IPS-NIHi7 (cell line): ENCODE data around the gene NDUFAF3.
A peak's percentile ranks its signal among the peaks of the same experiment; 100 is the strongest.

ENCODE experiments used
- DNase-seq: peaks from one replicate; pipeline ENCODE4 v3.0.0; 2012; ENCODE audit warnings: mixed read lengths; ENCODE audit errors: extremely low spot score

NDUFAF3 gene, protein sequence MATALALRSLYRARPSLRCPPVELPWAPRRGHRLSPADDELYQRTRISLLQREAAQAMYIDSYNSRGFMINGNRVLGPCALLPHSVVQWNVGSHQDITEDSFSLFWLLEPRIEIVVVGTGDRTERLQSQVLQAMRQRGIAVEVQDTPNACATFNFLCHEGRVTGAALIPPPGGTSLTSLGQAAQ

DNA sequence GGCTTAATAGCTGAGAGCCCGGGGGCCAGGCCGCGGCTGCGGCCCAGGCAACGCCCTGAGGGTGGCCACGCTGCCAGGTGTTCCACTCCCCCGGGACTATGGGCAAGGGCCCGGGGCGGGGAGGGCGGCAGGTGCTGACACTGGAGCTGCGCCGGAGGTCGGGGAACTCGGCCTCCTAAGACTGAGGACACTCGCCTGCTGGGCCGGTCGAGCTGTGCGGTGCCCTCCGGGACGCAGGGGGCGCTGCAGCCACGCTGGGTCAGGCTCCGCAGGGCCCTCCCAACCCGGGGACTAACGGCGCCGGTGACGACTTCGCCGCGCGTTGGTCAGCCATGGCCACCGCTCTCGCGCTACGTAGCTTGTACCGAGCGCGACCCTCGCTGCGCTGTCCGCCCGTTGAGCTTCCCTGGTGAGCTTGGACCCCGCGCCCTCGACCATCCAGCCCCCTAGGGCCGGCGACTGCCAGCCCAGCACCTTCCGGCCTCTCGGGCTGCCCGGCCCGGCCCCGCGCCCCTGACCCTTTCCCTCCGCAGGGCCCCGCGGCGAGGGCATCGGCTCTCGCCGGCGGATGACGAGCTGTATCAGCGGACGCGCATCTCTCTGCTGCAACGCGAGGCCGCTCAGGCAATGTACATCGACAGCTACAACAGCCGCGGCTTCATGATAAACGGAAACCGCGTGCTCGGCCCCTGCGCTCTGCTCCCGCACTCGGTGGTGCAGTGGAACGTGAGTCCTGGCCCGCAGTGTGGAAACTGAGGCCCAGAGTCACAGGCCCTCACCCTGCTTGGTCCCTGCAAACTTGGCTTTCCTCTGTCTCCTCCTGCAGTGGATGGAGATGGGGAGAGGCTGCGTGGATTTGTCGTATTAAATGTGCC, at the start of gene NDUFAF3:
NDUFAF3 (plus strand) TSS at position 309 of the 875 bp plus-strand sequence; CDS start at position 333, 24 bp downstream.
- DNase-seq = peak; percentile 88

DNA sequence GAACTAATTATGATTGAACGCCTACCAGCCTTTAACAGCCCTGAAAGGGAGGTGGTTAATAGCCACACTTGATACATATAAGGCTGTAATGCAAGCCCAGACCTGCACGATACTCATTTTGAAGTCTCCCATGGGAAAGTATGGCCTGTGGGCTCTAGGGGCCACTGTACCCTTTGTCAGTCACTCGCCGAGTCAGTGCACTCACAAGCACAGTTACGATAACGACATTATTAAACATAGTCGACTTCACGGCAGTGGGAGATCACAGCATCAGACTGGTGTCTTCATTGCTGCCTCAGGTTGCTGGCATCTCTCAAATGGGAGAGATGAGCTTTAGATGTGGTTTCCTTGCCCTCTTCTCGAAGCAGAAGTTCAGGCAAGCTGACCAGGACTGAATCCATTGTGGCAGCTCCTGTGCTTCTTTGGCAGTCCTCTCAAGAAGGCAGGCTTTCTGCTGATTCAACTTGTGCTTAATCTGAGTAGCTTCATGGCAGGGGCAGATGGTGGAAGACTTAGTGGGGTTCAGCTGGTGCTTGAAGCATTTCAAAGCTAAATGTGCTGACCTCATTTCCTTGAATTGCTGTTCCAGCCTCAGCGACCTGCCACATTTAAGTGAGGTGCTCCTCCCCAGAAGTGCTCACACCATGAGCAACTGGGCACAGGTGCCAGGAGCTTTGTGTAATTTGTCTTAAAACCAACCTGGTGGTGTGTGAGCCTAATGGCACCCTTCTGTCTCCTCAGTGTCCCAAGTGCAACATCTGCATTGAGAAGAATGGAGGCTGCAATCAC, 47.7 kb upstream of the NDUFAF3 start:
- DNase-seq = no peak

DNA sequence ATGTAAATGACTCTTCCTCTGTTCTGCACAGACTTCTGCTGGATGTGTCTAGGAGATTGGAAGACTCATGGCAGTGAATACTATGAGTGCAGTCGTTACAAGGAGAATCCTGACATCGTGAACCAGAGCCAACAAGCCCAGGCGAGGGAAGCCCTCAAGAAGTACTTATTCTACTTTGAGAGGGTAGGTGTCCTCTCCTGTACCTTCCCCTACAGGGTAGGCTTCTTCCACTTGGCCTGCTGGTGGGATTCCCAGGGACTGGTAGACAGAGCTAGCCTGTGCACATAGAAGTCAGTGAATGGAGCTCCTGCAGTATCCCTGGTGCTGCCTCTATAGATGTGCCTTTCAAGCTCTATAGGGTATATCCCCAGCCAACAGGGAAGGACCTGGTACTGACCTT, 42.5 kb upstream of the NDUFAF3 start:
- DNase-seq = no peak

DNA sequence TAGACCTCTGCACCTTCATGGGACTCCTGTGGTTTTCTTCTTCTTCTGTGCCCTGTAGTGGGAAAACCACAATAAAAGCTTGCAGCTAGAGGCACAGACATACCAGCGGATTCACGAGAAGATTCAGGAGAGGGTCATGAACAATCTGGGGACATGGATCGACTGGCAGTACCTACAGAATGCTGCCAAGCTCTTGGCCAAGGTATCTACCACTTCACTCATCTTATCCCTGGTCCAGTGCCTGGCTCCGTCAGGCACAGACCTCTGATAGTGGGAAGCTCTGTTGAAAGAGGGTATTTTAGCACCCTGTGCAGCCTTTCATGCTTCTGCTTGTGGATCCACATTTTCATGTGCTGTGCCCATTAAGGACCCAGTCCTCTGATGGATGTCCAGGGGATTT, 41.6 kb upstream of the NDUFAF3 start:
- DNase-seq = no peak

DNA sequence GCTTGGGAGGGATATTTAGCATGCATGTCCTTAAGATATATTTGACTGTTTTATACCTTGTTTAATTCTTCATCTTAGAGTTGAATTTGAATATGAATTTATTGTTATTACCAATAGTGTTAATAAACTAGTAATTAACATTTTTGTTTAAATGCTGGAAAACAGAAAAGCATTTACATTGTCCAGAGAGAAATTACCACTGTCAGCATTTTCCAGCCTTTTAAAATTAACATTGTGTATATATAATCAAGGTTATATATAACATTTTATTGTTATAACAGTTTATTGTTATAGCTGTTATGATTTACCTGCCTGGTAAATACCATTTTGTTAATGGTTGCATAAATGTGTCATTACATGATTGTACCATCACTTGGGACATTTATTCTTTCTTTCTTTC, 39.9 kb upstream of the NDUFAF3 start:
- no peak for DNase-seq

DNA sequence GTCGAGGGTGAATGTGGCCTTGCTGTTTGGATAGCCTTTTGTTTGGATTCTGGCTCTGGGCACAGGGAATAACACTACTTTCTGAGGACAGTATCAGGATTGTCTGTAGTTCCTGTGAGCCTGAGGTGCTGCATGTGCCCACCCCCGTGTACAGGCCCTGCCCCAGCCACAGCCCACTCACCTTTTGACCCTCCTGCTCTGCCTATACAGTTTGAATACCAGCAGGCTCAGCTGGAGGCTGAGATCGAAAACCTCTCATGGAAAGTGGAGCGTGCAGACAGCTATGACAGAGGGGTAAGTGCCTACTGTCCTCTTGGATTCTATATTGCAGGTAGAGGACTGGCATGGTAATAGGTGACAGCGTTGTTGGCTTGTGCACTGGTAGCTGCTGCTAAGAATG, 39.2 kb upstream of the NDUFAF3 start:
- no peak for DNase-seq

DNA sequence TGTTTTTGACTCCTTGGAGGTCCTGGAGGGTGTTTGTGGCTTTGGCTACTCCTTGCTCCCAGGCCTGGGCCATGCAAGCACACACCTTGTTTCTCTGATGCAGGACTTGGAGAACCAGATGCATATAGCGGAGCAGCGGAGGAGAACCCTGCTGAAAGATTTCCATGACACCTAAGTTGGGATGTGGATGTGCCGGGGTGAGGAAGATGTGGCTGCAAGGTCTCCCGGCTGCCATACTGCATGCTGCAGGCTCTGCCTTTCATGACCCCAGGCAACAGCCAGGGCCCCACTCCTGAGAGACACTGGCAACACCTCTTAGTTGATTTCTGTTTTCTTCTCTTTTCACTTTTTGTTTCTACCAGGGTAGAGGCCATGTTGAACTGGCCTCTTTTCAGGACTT, 38.8 kb upstream of the NDUFAF3 start:
- no peak for DNase-seq

DNA sequence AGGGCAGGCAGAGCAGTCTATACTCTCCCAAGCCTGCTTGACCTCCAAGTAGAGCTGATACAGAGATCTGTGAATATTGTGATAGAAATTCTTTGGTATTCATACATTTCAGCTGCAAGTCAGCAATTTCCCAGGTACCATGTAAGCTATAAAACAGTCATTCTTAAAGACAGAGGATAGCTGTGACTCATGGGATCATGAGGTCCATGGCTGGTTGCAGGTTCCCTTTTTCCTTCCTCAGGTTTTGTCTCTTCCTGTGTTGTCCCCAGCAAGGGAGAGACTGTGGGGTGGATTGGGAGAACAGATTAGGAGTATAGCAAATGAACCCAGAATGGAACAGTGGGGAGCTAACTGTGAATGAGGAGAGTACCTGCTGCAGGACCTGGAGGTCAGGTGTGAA, 37.3 kb upstream of the NDUFAF3 start:
- no peak for DNase-seq

DNA sequence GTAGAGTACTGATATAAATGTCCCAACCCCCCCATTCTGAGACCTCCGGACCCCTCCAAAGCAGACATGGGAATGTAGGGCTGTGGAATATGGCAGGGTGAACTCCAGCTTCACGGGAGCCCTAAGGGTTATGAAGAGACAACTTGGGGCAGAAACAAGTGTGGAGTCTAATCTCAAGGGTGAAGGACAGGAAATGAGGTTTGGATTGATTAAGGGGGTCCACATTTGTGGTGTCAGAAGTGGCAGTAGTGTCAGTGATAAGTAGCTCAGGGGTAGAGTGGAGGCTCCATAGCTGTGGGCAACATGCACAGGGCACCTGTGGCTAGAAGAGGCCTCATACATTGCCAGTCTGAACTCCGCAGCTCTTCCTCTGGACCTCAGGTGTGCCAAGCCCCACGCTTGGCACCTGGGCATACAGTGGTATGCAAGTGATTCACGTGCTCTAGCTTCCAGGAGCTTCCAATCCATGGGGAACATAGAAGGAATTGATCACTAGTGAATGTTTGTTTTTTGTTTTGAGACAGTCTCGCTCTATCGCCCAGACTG, 36.0 kb upstream of the NDUFAF3 start:
- DNase-seq = no peak

DNA sequence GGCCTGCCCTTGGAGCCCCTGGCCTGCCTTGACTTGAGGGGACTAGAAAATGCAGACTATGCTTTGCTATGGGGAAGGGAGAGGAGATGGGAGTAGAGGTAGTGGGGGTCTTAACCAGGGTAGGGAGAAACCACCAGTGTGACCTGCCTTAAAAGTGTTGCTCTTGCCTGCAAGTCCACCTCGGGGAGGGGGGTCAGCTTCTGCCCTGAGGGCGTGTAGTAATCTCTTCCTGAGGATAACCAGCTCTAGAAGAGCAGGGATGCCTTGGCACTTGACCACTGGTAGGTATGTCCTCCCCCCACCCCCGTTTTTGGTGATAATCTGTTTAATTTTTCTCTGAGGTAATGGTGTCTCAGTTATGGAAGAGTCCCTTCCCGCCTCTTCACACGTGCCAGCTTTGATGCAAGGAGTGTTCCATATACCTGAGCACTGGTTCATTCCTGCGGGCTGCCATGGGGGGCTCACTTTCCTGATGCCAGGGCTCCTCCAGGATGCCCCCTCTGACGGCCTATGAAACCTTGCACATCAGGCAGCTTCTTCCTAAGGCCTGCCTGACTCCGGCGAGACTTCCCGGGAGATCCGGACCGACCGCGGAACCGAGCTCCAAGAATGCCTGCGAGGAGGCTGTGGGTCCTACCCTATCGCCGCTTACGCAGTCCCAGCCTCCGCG, 32.7 kb upstream of the NDUFAF3 start:
- no peak for DNase-seq

DNA sequence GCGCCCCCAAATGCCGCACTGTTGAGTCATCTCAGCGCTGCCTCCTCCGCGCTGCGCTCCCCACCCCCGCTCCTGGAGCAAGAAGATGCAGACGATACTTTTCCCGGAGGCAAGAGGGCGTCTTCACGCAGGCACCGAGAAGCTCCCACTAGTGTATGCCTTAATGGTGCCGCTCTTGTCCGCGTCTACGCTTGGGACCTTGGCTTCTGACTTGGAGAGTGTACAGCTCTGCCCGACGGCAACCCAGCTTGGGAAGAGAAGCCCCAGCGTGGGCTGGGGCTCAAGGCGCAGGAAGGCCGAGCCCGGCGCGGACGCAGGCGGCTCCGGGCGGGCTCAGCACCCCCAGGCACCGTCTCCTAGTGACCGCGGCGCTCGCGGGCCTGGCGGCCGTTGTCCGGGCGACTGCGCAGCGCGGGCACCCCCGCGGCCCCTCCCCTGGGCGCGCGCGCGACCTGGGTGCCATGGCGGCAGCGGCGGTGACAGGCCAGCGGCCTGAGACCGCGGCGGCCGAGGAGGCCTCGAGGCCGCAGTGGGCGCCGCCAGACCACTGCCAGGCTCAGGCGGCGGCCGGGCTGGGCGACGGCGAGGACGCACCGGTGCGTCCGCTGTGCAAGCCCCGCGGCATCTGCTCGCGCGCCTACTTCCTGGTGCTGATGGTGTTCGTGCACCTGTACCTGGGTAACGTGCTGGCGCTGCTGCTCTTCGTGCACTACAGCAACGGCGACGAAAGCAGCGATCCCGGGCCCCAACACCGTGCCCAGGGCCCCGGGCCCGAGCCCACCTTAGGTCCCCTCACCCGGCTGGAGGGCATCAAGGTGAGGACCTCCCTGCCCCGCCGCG, 31.9 kb upstream of the NDUFAF3 start, which contains the start of gene P4HTM:
P4HTM (plus strand) TSS at position 446 of the 840 bp plus-strand sequence; CDS start at position 462, 16 bp downstream.
- DNase-seq = peak; percentile 83

DNA sequence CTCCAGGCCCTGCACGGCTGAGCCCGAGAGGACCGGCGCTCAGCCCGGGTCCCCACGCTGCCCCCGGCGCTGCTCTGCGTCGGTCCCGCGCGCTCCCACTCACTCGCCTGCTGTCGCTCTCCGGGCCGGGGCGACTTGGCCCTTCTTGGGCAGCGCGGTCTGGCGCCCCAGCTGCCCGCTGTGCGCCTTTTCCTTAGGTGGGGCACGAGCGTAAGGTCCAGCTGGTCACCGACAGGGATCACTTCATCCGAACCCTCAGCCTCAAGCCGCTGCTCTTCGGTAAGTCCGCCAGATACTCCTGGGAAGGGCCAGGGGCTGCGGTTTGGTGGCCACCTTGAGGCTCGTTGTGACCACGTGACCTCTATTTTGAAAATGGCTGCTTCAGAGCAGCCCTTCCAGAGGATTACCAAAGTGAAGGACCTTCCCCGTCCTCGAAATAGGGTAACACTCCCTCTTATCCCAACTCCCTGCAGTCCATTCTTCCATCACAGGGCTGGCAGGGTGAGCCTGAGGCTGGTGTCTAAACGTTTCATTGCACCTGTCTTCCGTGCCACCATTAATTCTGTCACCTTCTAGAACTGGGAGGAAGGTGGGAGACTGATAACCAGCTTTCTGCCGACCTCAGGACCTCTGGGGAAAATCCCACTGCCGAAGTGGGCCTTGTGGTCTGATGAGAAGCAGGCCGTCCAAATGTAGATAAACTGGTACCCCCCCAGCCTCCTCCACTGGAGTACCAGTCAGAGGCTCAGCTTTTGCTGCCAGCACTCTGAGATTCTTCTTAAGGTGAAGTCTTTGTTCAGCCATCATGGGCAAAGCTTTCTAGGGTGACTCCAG, 31.1 kb upstream of the NDUFAF3 start:
- DNase-seq = peak; percentile 47

DNA sequence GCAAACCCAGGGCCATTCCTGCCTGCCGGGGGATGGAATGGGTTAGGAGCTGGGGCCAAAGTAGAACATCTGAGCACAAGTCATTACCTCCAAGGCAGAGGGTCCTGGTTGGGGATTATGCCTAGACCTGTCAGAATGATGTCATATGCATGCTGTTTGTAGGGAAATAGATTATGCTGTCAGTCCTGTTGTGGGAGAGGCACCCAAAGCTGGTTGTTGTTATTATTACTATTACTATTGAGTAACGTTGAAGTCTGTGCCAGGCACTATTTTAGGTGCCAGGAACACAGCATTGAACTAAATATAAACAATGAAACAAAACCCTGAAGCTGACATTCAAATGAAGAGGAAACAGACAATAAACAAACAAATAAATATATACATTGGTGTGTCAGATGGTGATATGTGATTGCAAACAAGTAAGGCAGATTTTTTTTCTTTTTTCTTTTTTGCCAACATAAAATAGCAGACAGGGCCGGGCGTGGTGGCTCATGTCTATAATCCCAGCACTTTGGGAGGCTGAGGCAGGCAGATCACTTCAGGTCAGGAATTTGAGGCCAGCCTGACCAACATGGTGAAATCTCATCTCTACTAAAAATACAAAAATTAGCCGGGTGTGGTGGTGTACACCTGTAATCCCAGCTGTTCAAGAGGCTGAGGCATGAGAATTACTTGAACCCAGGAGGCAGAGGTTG, 29.9 kb upstream of the NDUFAF3 start:
- DNase-seq = no peak

DNA sequence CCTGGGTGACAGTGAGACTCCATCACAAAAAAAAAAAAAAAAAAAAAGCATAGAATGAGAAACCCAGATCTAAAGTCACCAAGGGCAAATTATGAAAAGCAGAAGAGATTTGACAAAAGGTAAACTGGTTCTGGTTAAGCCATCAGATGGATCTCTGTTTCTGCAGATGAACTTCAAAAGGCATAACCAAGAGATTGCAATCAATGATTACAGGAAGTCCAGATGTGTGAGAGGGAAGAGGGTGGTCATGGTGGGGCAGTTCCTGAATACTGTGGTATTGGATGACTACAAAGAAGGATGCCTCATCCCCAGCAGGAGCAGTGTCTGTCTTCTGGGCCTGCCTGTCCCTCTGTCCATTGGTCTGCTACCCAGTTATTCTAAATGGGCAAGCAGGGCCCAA, 28.1 kb upstream of the NDUFAF3 start:
- no peak for DNase-seq

DNA sequence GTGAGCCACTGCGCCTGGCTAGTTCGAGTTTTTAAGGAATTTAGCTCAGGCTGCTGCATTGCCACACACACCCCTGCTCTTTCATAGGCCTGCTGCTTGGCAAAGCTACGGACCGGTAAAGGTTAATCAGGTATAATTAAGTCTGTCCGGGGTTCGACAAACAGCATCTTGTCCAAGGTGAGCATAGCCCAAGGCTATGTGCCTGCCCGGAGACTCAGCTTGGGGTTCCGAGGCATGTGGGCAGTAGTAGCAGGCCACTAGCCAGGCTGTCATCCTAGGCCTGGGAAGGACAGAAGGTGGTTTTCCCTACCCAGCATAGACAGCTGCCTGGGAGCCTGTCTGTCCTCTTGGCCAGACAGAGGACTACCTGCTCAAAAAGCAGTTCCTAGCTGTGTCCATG, 25.3 kb upstream of the NDUFAF3 start:
- no peak for DNase-seq

DNA sequence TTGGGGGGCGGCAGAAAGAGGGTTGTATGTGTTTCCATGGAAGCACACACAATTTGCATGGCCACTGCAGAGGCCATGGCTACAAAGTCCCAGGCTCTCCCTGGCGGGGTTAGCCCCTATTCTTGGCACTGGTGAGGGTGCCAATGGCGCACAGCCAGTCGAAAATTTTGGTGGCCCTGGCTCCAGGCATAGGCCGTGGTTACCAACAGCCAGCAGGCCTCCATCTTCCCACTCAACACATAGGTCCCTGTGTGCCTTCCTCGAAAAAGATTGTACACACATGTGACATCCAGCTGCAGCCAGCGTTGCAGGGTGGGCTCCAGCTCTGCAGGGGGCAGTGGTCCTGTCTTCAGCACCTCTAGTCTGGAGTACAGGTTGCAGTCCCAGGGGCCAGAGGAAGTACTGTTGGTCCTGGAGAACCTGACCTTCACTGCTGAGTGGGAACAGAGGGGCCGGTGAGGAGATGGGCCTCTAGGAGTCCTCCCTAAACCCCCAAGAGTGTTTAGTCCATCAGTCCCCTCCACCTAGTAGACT, 24.8 kb upstream of the NDUFAF3 start:
- DNase-seq = no peak

DNA sequence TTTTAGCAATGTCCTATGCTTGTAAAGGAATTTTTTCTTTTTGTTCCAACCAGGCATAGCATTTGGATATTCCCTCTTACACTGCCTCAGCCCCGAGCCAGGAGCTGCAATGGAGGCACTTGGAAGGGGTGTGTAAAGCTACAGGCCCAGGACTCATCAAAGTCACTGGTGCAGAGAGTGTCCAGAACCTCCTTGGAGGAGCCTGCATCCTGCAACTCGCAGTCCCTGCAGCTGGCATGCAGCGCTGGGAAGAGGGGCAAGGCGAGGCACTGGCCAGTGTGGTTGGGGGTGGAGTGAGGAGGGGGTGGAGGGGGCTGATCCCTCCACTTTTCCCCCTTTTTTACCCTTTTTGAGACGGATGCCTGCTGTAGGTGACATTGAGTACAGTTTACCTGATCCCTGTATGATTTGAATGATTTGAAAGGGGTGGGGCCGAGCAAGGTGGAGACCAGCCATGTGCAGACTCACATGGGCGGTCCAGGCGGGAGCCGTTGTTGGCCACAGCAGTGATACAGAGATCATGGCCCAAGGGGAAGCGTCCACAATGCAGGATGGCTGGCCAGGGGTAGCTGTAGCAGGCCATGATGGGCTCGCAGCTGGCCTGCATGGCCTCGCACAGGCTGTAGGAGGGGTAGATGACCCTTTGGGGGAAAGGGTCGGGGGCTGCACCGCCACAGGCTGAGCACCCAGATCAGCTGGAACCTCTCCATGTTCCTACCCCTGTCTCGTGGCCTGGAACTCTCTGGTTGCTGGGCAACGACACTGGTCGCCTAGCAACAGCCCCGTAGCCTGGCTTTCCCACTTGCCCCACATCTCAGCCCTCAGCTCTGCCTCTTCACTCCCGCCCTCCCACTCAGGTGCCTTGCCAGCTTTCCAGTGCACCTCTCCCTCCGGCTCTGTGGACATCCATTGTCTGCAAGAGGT, 23.9 kb upstream of the NDUFAF3 start:
- peak; percentile 32 for DNase-seq
